Measurements from ENCODE around the gene TNK2. TPM values are rescaled to one million over a fixed set of nuclear protein-coding genes. Genes with fewer than 3 reads are reported as not detected.

TNK2 gene
- polyA plus RNA-seq, 1 donor (not counting 4 experiments of a cell fraction or from before 2014, with no cell fraction given), result 15.8 TPM

GRCh38 chr3:195855471-195856409 lies 52.6 kb downstream of the TNK2 start:
- H3K27ac ChIP-seq (ENCODE audit: control insufficient read depth, insufficient read depth, low read length), result no peak overlapping the region
- H3K79me2 ChIP-seq (ENCODE audit: control insufficient read depth, insufficient read depth, low read length), result no peaks in the 10 kb centered on the region
- H3K9me1 ChIP-seq (ENCODE audit: control insufficient read depth, extremely low read depth, insufficient read depth, low read length), result no peaks in the 10 kb centered on the region
- H3K9ac ChIP-seq (ENCODE audit: control insufficient read depth, extremely low read depth, insufficient read depth, low read length), result no peak overlapping the region
- no peaks in the 10 kb centered on the region for H3K27me3 ChIP-seq (ENCODE audit: control insufficient read depth, extremely low read depth, insufficient read depth, low read length)
- TF ChIP-seq EZH2 (IDR thresholded peaks at IDR 0.05; ENCODE audit: low read length), result no peak
- TF ChIP-seq CTCF (optimal IDR thresholded peaks at IDR 0.05 in 1 of 3, IDR thresholded peaks at IDR 0.05 in 1 of 3, conservative IDR thresholded peaks at IDR 0.05 in 1 of 3; ENCODE audit: extremely low read depth in 1 of 3, insufficient read depth in 2 of 3, low read length in 3 of 3), result peak; percentile 45 to 70 (median 61)
- no peaks in the 10 kb centered on the region for H4K20me1 ChIP-seq (ENCODE audit: control insufficient read depth, extremely low read depth, insufficient read depth, low read length)
- DNase-seq (ENCODE audit: low read depth, low spot score), result no peak
- H3K4me1 ChIP-seq (ENCODE audit: control insufficient read depth, extremely low read depth, insufficient read depth, low read length), result peaks cover 14% of the 10 kb centered on the region
- H3K4me2 ChIP-seq (ENCODE audit: control insufficient read depth, extremely low read depth, insufficient read depth, low read depth, low read length), result no peak overlapping the region
- H3K4me3 ChIP-seq (ENCODE audit: control insufficient read depth in 2 of 3, extremely low read depth in 1 of 3, insufficient read depth in 2 of 3, low read depth in 1 of 3, low read length in 3 of 3), result no peak overlapping the region
- FAIRE-seq, result no peak
- dilution Hi-C loops (cut with MboI; ENCODE audit: extremely low pct_ligation_motif_present, low sequenced_read_pairs), result no loop called here
- no peaks in the 10 kb centered on the region for H3K36me3 ChIP-seq (ENCODE audit: control insufficient read depth in 2 of 2, extremely low read depth in 1 of 2, insufficient read depth in 2 of 2, low read length in 2 of 2)
- H2AFZ ChIP-seq (ENCODE audit: control insufficient read depth, low read length), result no peak overlapping the region
- H3K9me3 ChIP-seq (ENCODE audit: control insufficient read depth, low read depth, low read length), result no peaks in the 10 kb centered on the region

- H3K27ac ChIP-seq (ENCODE audit: control insufficient read depth, insufficient read depth, low read length), result no peak overlapping the region
- H3K9ac ChIP-seq (ENCODE audit: control insufficient read depth, extremely low read depth, insufficient read depth, low read length), result no peak overlapping the region
- no peaks in the 10 kb centered on the region for H3K79me2 ChIP-seq (ENCODE audit: control insufficient read depth, insufficient read depth, low read length)
- no peaks in the 10 kb centered on the region for H4K20me1 ChIP-seq (ENCODE audit: control insufficient read depth, extremely low read depth, insufficient read depth, low read length)
- peaks cover 7% of the 10 kb centered on the region for H3K4me1 ChIP-seq (ENCODE audit: control insufficient read depth, extremely low read depth, insufficient read depth, low read length)
- H3K4me2 ChIP-seq (ENCODE audit: control insufficient read depth, extremely low read depth, insufficient read depth, low read depth, low read length), result no peak overlapping the region
- DNase-seq (ENCODE audit: low read depth, low spot score) (no peak), FAIRE-seq (no peak)
- H3K27me3 ChIP-seq (ENCODE audit: control insufficient read depth, extremely low read depth, insufficient read depth, low read length), result no peaks in the 10 kb centered on the region
- no peaks in the 10 kb centered on the region for H3K9me1 ChIP-seq (ENCODE audit: control insufficient read depth, extremely low read depth, insufficient read depth, low read length)
- TF ChIP-seq EZH2 (IDR thresholded peaks at IDR 0.05; ENCODE audit: low read length) (no peak), CTCF (optimal IDR thresholded peaks at IDR 0.05 in 1 of 3, IDR thresholded peaks at IDR 0.05 in 1 of 3, conservative IDR thresholded peaks at IDR 0.05 in 1 of 3; ENCODE audit: extremely low read depth in 1 of 3, insufficient read depth in 2 of 3, low read length in 3 of 3) (no peak)
- H3K4me3 ChIP-seq (ENCODE audit: control insufficient read depth in 2 of 3, extremely low read depth in 1 of 3, insufficient read depth in 2 of 3, low read depth in 1 of 3, low read length in 3 of 3), result no peak overlapping the region
- peak overlapping the region; percentile 15 for H2AFZ ChIP-seq (ENCODE audit: control insufficient read depth, low read length)
- H3K9me3 ChIP-seq (ENCODE audit: control insufficient read depth, low read depth, low read length), result no peaks in the 10 kb centered on the region
- no peaks in the 10 kb centered on the region for H3K36me3 ChIP-seq (ENCODE audit: control insufficient read depth in 2 of 2, extremely low read depth in 1 of 2, insufficient read depth in 2 of 2, low read length in 2 of 2)
- dilution Hi-C loops (cut with MboI; ENCODE audit: extremely low pct_ligation_motif_present, low sequenced_read_pairs), result no loop called here
Measured at GRCh38 chr3:195854628-195855294, 53.6 kb downstream of the TNK2 start.

Measured in keratinocyte (primary cell).